Amniotic stem cell (primary cell): ENCODE data around the gene PCDHGB6.
"Not testable (repeated sequence)": the region's sequence is repeated elsewhere in the genome, so short reads cannot be mapped to it uniquely, and the experiment has no call there.

Experiments
- DNase-seq: peaks from one replicate; lab custom pipeline; 2025; lab: John Stamatoyannopoulos, UW

The PCDHGB6 gene

DNA sequence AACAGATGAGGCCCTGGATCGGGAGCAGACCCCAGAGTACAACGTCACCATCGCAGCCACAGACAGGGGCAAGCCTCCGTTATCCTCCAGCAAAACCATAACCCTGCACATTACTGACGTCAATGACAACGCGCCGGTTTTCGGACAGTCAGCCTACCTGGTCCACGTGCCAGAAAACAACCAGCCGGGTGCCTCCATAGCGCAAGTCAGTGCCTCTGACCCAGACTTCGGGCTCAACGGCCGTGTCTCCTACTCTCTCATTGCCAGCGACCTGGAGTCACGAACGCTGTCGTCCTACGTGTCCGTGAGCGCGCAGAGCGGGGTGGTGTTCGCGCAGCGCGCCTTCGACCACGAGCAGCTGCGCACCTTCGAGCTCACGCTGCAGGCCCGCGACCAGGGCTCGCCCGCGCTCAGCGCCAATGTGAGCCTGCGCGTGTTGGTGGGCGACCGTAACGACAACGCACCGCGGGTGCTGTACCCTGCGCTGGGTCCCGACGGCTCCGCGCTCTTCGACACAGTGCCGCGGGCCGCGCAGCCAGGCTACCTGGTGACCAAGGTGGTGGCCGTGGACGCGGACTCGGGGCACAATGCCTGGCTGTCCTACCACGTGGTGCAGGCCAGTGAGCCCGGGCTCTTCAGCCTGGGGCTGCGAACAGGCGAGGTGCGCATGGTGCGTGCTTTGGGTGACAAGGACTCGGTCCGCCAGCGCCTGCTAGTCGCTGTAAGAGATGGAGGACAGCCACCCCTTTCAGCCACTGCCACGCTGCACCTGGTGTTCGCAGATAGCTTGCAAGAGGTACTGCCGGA is 11.5 kb downstream of the PCDHGB6 start:
- DNase-seq = no peak

GRCh38 chr5:141420855-141421488 is 13.2 kb downstream of the PCDHGB6 start, which contains the start of gene PCDHGA11:
PCDHGA11 (plus strand) TSS chr5:141421051; CDS start chr5:141421228, 177 bp downstream.
- no peak for DNase-seq

GRCh38 chr5:141421489-141421855 is 13.7 kb downstream of the PCDHGB6 start:
- no peak for DNase-seq

- no peak for DNase-seq
Observed at GRCh38 chr5:141422742-141423291, 15.0 kb downstream of the PCDHGB6 start.

DNA sequence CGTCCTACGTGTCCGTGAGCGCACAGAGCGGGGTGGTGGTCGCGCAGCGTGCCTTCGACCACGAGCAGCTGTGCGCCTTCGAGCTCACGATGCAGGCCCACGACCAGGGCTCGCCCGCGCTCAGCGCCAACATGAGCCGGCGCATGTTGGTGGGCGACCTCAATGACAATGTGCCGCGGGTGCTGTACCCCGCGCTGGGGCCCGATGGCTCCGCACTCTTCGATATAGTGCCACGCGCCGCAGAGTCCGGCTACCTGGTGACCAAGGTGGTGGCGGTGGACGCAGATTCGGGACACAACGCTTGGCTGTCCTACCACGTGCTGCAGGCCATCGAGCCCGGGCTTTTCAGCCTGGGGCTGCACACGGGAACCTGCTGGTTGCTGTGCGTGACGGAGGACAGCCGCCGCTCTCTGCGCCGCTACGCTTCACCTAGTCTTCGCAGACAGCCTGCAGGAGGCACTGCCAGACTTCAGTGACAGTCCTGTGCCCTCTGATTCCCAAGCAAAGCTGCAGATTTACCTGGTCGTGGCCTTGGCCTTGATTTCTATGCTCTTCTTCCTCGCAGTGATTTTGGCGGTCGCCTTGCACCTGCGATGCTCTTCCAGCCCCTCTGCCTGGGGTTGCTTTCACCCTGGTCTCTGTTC is 20.1 kb downstream of the PCDHGB6 start:
- DNase-seq = no peak

DNA sequence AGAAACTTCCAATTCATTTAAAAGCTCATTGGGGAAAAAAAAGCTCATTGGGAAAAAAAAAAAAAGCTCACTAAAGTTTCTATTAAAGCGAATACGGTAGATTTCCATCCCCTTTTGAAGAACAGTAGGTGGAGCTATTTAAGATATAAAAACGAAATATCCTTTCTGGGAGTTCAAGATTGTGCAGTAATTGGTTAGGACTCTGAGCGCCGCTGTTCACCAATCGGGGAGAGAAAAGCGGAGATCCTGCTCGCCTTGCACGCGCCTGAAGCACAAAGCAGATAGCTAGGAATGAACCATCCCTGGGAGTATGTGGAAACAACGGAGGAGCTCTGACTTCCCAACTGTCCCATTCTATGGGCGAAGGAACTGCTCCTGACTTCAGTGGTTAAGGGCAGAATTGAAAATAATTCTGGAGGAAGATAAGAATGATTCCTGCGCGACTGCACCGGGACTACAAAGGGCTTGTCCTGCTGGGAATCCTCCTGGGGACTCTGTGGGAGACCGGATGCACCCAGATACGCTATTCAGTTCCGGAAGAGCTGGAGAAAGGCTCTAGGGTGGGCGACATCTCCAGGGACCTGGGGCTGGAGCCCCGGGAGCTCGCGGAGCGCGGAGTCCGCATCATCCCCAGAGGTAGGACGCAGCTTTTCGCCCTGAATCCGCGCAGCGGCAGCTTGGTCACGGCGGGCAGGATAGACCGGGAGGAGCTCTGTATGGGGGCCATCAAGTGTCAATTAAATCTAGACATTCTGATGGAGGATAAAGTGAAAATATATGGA is 22.7 kb downstream of the PCDHGB6 start, which contains the start of gene PCDHGA12:
PCDHGA12 (plus strand) TSS at position 176 of the 782 bp plus-strand sequence; CDS start at position 429, 253 bp downstream.
- no peak for DNase-seq

DNA sequence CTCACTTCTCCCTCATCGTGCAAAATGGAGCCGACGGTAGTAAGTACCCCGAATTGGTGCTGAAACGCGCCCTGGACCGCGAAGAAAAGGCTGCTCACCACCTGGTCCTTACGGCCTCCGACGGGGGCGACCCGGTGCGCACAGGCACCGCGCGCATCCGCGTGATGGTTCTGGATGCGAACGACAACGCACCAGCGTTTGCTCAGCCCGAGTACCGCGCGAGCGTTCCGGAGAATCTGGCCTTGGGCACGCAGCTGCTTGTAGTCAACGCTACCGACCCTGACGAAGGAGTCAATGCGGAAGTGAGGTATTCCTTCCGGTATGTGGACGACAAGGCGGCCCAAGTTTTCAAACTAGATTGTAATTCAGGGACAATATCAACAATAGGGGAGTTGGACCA is 23.5 kb downstream of the PCDHGB6 start:
- no peak for DNase-seq

GRCh38 chr5:141432308-141432707 is 24.5 kb downstream of the PCDHGB6 start:
- DNase-seq = not testable (repeated sequence)

GRCh38 chr5:141432726-141433125 is 24.9 kb downstream of the PCDHGB6 start:
- DNase-seq = not testable (repeated sequence)

GRCh38 chr5:141434006-141434405 is 26.2 kb downstream of the PCDHGB6 start:
- no peak for DNase-seq

- no peak for DNase-seq
Observed at GRCh38 chr5:141437221-141437620, 29.4 kb downstream of the PCDHGB6 start.

DNA sequence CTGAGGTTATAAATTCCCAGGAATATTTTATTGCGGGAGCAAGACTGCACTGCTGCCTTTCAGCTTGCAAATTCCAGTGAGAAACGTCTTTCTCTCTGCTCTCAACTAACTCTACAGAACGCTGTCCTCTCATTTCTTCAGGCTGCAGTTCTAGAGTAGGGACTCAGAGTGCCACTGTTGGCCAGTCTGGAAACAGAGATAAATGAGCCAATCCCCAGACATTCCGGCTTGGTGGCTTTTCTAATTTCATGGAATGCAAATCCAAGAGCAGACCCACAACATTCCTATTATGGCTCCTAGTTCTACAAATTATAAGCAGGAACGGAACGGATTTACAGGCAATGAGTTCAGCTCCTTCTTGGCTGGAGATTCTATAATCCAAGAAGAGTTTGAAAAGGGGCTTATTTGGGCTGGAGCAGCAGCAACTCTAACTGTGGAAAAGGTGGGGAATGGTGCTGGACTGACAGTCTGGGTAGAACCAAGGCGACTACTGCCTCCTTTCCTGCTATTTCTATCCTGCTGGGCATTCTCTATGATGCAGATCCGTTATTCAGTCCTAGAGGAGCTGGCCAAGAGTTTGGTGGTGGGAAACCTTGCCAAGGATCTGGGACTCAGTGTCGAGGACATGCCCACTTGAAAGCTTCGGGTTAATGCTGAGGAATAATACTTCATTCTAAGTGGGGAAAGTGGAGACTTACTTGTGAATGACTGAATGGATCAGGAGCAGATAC is 31.8 kb downstream of the PCDHGB6 start:
- no peak for DNase-seq

DNA sequence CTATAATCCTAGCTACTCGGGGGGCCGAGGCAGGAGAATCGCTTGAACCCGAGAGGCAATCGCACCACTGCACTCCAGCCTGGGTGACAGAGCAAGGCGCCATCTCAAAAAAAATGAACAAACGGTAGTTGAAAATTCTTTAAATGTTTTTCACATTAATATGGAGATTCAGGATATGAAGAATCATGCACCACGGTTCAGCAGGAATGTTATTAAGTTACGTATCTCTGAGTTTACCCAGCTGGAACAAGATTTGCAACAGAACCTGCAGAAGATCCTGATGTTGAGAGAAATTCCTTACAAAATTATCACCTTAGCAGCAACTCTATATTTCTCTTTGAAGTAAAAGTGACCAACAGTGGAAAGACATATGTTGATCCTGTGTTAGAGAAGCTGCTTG is 32.5 kb downstream of the PCDHGB6 start:
- no peak for DNase-seq

DNA sequence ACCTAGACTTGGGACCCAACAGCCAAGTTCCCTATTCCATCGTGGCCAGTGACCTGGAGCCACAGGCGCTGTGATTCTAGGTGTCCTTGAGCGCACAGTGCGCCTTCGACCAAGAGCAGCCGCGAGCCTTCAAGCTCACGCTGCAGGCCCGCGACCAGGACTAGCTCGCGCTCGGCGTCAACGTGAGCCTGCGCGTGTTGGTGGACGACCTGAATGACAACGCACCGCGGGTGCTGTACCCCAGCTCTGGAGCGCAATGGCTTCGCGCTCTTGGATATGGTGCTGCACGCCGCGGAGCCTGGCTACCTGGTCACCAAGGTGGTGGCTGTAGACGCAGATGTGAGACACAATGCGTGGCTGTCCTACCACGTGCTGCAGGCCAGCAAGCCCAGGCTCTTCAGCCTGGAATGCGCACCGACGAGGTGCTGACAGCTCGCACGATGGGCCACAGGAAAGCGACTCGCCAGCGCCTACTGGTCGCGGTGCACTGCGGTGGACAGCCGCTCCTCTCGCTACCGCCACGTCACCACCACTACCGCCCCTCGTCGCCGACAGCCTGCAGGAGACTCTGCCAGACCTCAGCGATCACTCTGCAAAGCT is 33.9 kb downstream of the PCDHGB6 start:
- no peak for DNase-seq
